Calu3 (cell line): ENCODE results near the gene MPPED2. TPM values are rescaled to one million over a fixed set of nuclear protein-coding genes. Genes with fewer than 3 reads are reported as not detected.

Source experiments
- BruUV-seq: library from RNA; stranded (reverse); fragments of 400-500 nt; replicated peaks from 2 replicates; lab custom pipeline; 2021; lab: Mats Ljungman, UMichigan
- CTCF ChIA-PET: fragments of 300-600 bp; sonication (Branson Sonifier 250); formaldehyde crosslinking; loops from one replicate; lab custom pipeline; 2022; ENCODE audit warnings: antibody characterized with exemption; lab: Charles Lee
- DNase-seq: peaks from one replicate; pipeline ENCODE4 v3.0.0; 2022
- H3K27ac Mint-ChIP-seq: one replicate; pipeline ENCODE4 v1.8.0; 2022; ENCODE audit warnings: mixed read lengths; ENCODE audit not compliant: unreplicated experiment
- H3K27me3 Mint-ChIP-seq: one replicate; pipeline ENCODE4 v1.8.0; 2022; ENCODE audit warnings: mixed read lengths; ENCODE audit not compliant: unreplicated experiment
- H3K36me3 Mint-ChIP-seq: one replicate; pipeline ENCODE4 v1.8.0; 2022; ENCODE audit warnings: mild to moderate bottlenecking, moderate library complexity, mixed read lengths; ENCODE audit not compliant: insufficient read depth, unreplicated experiment
- H3K4me1 Mint-ChIP-seq: one replicate; pipeline ENCODE4 v1.8.0; 2022; ENCODE audit warnings: mild to moderate bottlenecking, low read depth, mixed read lengths; ENCODE audit not compliant: unreplicated experiment
- H3K4me3 Mint-ChIP-seq: one replicate; pipeline ENCODE4 v1.8.0; 2022; ENCODE audit warnings: mild to moderate bottlenecking, low read depth, moderate library complexity, mixed read lengths; ENCODE audit not compliant: unreplicated experiment
- H3K9me3 Mint-ChIP-seq: one replicate; pipeline ENCODE4 v1.8.0; 2022; ENCODE audit warnings: low read depth, mixed read lengths; ENCODE audit not compliant: unreplicated experiment
- CTCF ChIP-seq: fragments of 200-600 bp; IDR thresholded peaks from one replicate; pipeline ENCODE4 v1.8.0; 2022; ENCODE audit warnings: antibody characterized with exemption; ENCODE audit not compliant: unreplicated experiment
- intact Hi-C: fragments of 100-400 bp; cut with micrococcal nuclease; formaldehyde crosslinking; loops from one replicate; pipeline ENCODE4 v1.10.0; 2022; ENCODE audit not compliant: unreplicated experiment
- total RNA-seq: library from RNA; stranded (reverse); gene quantifications from 2 replicates; pipeline ENCODE4 v1.2.3, GENCODE V29; 2022

MPPED2 gene
- total RNA-seq, 1 experiment from 2014 or later = not detected

DNA sequence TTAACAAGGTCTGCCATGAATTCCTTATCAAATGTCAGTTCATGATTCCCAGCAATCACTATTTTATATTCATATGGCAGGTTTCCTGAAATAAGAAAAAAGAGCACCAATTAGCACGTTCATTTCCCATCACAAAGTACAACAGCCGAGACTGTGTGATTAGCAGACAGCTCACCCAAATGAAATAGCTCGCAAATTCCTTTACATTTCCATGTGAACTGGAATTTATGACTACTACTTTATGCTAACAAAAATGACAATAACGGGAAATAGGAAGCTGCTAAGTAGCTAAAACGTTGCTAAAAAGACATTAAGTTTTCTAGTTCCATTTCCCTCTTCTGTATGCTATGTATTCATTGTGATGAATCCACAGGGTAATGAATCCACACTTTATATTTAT lies 90.7 kb downstream of the MPPED2 start:
- H3K4me3 Mint-ChIP-seq = no peak overlapping the region
- no peaks in the 10 kb centered on the region for H3K36me3 Mint-ChIP-seq
- DNase-seq = no peak
- no TSS peak for BruUV-seq
- H3K27me3 Mint-ChIP-seq = peaks cover 17% of the 10 kb centered on the region
- intact Hi-C loops = no loop called here
- H3K9me3 Mint-ChIP-seq = peaks cover 4% of the 10 kb centered on the region
- no peaks in the 10 kb centered on the region for H3K4me1 Mint-ChIP-seq
- CTCF ChIA-PET = no interaction called here
- H3K27ac Mint-ChIP-seq = no peak overlapping the region
- no peak for TF ChIP-seq CTCF

- Mint-ChIP-seq H3K27me3 (peaks cover 13% of the 10 kb centered on the region), H3K4me3 (no peak overlapping the region), H3K36me3 (no peaks in the 10 kb centered on the region), H3K27ac (no peak overlapping the region), H3K4me1 (peaks cover 21% of the 10 kb centered on the region), H3K9me3 (peaks cover 3% of the 10 kb centered on the region)
- no peak for DNase-seq
- intact Hi-C loops = no loop called here
- no peak for TF ChIP-seq CTCF
- no TSS peak for BruUV-seq
- CTCF ChIA-PET = no interaction called here
These were observed 96.6 kb downstream of the MPPED2 start for GRCh38 chr11:30489511-30489910.

- Mint-ChIP-seq H3K27ac (peak overlapping the region; percentile 22), H3K36me3 (no peaks in the 10 kb centered on the region), H3K4me3 (peak overlapping the region; percentile 53), H3K27me3 (peaks cover 13% of the 10 kb centered on the region), H3K9me3 (peaks cover 3% of the 10 kb centered on the region), H3K4me1 (peaks cover 21% of the 10 kb centered on the region)
- intact Hi-C loops = no loop called here
- DNase-seq = no peak
- CTCF ChIA-PET = no interaction called here
- no peak for TF ChIP-seq CTCF
- no TSS peak for BruUV-seq
These were observed 97.1 kb downstream of the MPPED2 start for GRCh38 chr11:30489076-30489475.

GRCh38 chr11:30488304-30488998 lies 97.7 kb downstream of the MPPED2 start:
- no peaks in the 10 kb centered on the region for H3K36me3 Mint-ChIP-seq
- TF ChIP-seq CTCF = no peak
- intact Hi-C loops = no loop called here
- peaks cover 13% of the 10 kb centered on the region for H3K27me3 Mint-ChIP-seq
- peak overlapping the region; percentile 22 for H3K27ac Mint-ChIP-seq
- H3K9me3 Mint-ChIP-seq = peaks cover 3% of the 10 kb centered on the region
- DNase-seq = peak; percentile 60
- peaks cover 21% of the 10 kb centered on the region for H3K4me1 Mint-ChIP-seq
- BruUV-seq = no TSS peak
- peak overlapping the region; percentile 53 for H3K4me3 Mint-ChIP-seq
- CTCF ChIA-PET = no interaction called here
